K562 (cell line): ENCODE measurements around the gene MAP3K2. TPM values are rescaled to one million over a fixed set of nuclear protein-coding genes. Genes with fewer than 3 reads are reported as not detected.
A peak's percentile ranks its signal among the peaks of the same experiment; 100 is the strongest.

Experiments used
- BDP1 ChIP-seq: IDR thresholded peaks from 3 replicates; pipeline ENCODE4 v1.6.1; 2011; ENCODE audit not compliant: insufficient read length, insufficient read depth
- BRCA1 ChIP-seq, 2 experiments: fragments of 450-650 bp in 1 of 2; sonication (generic) in 1 of 2; formaldehyde crosslinking in 1 of 2; IDR thresholded peaks; 2 replicates each; pipeline versions ENCODE4 v1.5.0 to v1.6.1; 2017 to 2020; ENCODE audit warnings: mild to moderate bottlenecking in 1 of 2, missing genetic modification reagents in 1 of 2
- CBX8 ChIP-seq: fragments of 200-600 bp; sonication (generic); IDR thresholded peaks from 2 replicates; pipeline ENCODE4 v1.6.1; 2012; ENCODE audit warnings: borderline replicate concordance, mixed run types, low read depth, mild to moderate bottlenecking, moderate library complexity, mixed read lengths, low read length, control low read depth, inconsistent platforms; ENCODE audit not compliant: poor library complexity, severe bottlenecking; ENCODE audit errors: extremely low read depth
- E2F6 ChIP-seq, 2 experiments: IDR thresholded peaks; 2 replicates each; pipeline ENCODE4 v1.6.1; 2011; ENCODE audit warnings: borderline replicate concordance in 1 of 2, control low read depth in 1 of 2, low read depth in 1 of 2, low read length in 1 of 2, mild to moderate bottlenecking in 1 of 2, mixed read lengths in 1 of 2, moderate library complexity in 1 of 2; ENCODE audit not compliant: insufficient read depth in 1 of 2, insufficient read length in 1 of 2, poor library complexity in 1 of 2, severe bottlenecking in 1 of 2; ENCODE audit errors: extremely low read depth in 1 of 2
- HNRNPUL1 ChIP-seq: fragments of 200-400 bp; formaldehyde crosslinking; IDR thresholded peaks from 2 replicates; pipeline ENCODE4 v1.6.1; 2017; ENCODE audit warnings: low read length
- MCM7 ChIP-seq, 2 experiments: fragments of 450-650 bp; IDR thresholded peaks; 2 replicates each; pipeline ENCODE4 v1.6.1; 2016 to 2018
- NCOA1 ChIP-seq: fragments of 450-650 bp; IDR thresholded peaks from 2 replicates; pipeline ENCODE4 v1.6.1; 2016; ENCODE audit warnings: low read depth
- SIRT6 ChIP-seq: IDR thresholded peaks from one replicate; pipeline ENCODE4 v1.6.1; 2012; ENCODE audit warnings: low read depth, mild to moderate bottlenecking, control low read depth, inconsistent platforms, low read length, moderate library complexity
- SP1 ChIP-seq: sonication (generic); formaldehyde crosslinking; IDR thresholded peaks from 2 replicates; pipeline ENCODE4 v1.8.1; 2022; ENCODE audit warnings: mild to moderate bottlenecking, missing genetic modification reagents
- SRSF3 ChIP-seq: fragments of 200-400 bp; formaldehyde crosslinking; IDR thresholded peaks from 2 replicates; pipeline ENCODE4 v1.6.1; 2016; ENCODE audit warnings: mild to moderate bottlenecking, low read length, moderate library complexity; ENCODE audit not compliant: insufficient read depth
- TCF7 ChIP-seq: sonication (generic); IDR thresholded peaks from 2 replicates; pipeline ENCODE4 v1.6.1; 2016; ENCODE audit warnings: antibody characterized with exemption, borderline replicate concordance
- TEAD2 ChIP-seq: fragments of 450-650 bp; IDR thresholded peaks from 2 replicates; pipeline ENCODE4 v1.6.1; 2016; ENCODE audit warnings: missing genetic modification characterization, control low read depth, missing compliant biosample characterization
- ZMIZ1 ChIP-seq, 2 experiments: fragments of 150-350 bp in 1 of 2; IDR thresholded peaks; 2 replicates each; pipeline ENCODE4 v1.6.1; 2012 to 2016; ENCODE audit warnings: low read depth in 2 of 2, low read length in 2 of 2, mild to moderate bottlenecking in 1 of 2, moderate library complexity in 1 of 2
- ZNF146 ChIP-seq: IDR thresholded peaks from one replicate; pipeline ENCODE4 v1.6.1; 2018; ENCODE audit warnings: missing compliant biosample characterization; ENCODE audit not compliant: unreplicated experiment
- polyA plus RNA-seq, 8 experiments: library from polyadenylated mRNA; depleted of rRNA in 4 of 8; stranded (reverse) in 5 of 8; unstranded in 3 of 8; fragments of >200 nt; fragmentation: Nextera tagmentation in 2 of 8; fragmentation: Illumina TruSeq in 1 of 8; extraction: Ambion mirVana in 2 of 8; extraction: Trizol in 1 of 8; gene quantifications; 2 replicates each; pipeline versions ENCODE4 v1.2.1 to v1.2.3, GENCODE V29; 2011 to 2014; ENCODE audit warnings: inconsistent platforms in 1 of 8, missing spikeins in 1 of 8
- total RNA-seq, 7 experiments: library from RNA; depleted of rRNA in 6 of 7; stranded (reverse); fragments of >200 nt in 6 of 7; fragmentation: Illumina TruSeq in 2 of 7; extraction: Trizol in 2 of 7; gene quantifications; 2 replicates each; pipeline versions ENCODE4 v1.2.1 to v1.2.3, GENCODE V29; 2011 to 2021; ENCODE audit warnings: low replicate concordance in 1 of 7
- TF ChIP-seq, protein P1 (sequence below): fragments of 200-800 bp; sonication (Bioruptor generic); IDR thresholded peaks from 2 replicates; pipeline ENCODE4 v1.6.1; 2016; ENCODE audit warnings: missing genetic modification characterization, missing compliant biosample characterization

The MAP3K2 gene
- total and polyA plus RNA-seq, 9 of the 15 experiments (the other 6 are each of a cell fraction or from before 2014, with no cell fraction given): 1.2 to 14.2 (median 5.7) TPM

DNA sequence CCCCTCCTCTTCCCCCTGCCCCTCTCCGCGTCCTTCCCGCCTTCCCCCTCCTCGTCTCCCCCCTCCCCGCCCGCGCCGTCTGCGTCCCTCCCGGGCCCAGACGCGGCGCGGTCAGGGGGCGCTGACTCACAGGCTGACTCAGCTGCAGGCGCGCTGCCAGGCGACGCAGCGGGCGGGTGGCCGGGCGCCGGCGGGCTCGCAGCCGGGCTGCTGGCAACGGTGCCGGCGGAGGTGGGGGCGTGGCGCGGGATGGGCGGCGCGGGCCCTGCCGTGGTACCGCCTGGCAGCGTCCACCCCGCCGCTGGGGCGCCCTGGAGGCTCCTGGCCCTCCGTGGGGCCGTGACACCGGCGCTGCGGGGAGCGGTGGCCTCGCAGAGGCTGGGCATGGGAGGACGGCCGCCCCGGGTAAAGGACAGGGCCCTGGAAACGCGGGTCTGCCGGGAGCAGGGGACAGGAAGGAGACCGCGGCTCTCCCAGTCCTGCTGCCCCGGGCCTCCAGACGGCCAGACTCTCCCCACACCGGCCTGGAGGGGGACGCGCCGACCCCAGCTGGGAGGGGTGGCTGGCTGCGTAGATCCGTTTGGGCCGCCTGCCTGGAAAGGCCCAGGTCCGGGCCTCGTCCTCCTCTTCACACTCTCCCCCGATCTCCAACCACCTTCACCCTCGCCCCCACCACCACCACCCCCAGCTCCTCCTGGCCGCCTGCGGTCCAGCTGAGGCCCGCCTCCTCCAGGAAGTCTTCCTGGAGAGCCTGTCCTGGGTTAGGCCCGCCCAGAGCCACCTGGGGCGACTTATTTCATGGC, 20.4 kb upstream of the MAP3K2 start (continued):
- 0 out of 4 replicates have a peak, but pooled peaks of 1 of the 2 experiments have one; percentile 26 for TF ChIP-seq ZMIZ1 (IDR thresholded peaks at IDR 0.05; ENCODE audit: low read depth in 2 of 2, low read length in 2 of 2)
- TF ChIP-seq MCM7 (IDR thresholded peaks at IDR 0.05): no peak
- no peak for TF ChIP-seq ZNF146 (CRISPR knock-in tag)
- TF ChIP-seq SP1: no peak
- no peak for TF ChIP-seq CBX8
- no peak for TF ChIP-seq BDP1
- TF ChIP-seq SIRT6: no peak
- no peak for TF ChIP-seq BRCA1 (IDR thresholded peaks at IDR 0.05)
- TF ChIP-seq BRCA1 (CRISPR knock-in tag; IDR thresholded peaks at IDR 0.05): no peak
- TF ChIP-seq TCF7: no peak
- TF ChIP-seq SRSF3: no peak
- TF ChIP-seq, protein P1, sequence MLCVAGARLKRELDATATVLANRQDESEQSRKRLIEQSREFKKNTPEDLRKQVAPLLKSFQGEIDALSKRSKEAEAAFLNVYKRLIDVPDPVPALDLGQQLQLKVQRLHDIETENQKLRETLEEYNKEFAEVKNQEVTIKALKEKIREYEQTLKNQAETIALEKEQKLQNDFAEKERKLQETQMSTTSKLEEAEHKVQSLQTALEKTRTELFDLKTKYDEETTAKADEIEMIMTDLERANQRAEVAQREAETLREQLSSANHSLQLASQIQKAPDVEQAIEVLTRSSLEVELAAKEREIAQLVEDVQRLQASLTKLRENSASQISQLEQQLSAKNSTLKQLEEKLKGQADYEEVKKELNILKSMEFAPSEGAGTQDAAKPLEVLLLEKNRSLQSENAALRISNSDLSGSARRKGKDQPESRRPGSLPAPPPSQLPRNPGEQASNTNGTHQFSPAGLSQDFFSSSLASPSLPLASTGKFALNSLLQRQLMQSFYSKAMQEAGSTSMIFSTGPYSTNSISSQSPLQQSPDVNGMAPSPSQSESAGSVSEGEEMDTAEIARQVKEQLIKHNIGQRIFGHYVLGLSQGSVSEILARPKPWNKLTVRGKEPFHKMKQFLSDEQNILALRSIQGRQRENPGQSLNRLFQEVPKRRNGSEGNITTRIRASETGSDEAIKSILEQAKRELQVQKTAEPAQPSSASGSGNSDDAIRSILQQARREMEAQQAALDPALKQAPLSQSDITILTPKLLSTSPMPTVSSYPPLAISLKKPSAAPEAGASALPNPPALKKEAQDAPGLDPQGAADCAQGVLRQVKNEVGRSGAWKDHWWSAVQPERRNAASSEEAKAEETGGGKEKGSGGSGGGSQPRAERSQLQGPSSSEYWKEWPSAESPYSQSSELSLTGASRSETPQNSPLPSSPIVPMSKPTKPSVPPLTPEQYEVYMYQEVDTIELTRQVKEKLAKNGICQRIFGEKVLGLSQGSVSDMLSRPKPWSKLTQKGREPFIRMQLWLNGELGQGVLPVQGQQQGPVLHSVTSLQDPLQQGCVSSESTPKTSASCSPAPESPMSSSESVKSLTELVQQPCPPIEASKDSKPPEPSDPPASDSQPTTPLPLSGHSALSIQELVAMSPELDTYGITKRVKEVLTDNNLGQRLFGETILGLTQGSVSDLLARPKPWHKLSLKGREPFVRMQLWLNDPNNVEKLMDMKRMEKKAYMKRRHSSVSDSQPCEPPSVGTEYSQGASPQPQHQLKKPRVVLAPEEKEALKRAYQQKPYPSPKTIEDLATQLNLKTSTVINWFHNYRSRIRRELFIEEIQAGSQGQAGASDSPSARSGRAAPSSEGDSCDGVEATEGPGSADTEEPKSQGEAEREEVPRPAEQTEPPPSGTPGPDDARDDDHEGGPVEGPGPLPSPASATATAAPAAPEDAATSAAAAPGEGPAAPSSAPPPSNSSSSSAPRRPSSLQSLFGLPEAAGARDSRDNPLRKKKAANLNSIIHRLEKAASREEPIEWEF (CRISPR knock-in tag): 0 out of 2 replicates have a peak, but pooled peaks have one; percentile 57
- TF ChIP-seq HNRNPUL1: no peak
- no peak for TF ChIP-seq TEAD2 (tag)
- no peak for TF ChIP-seq NCOA1
- TF ChIP-seq E2F6 (IDR thresholded peaks at IDR 0.05; ENCODE audit: borderline replicate concordance in 1 of 2, extremely low read depth in 1 of 2, insufficient read depth in 1 of 2, insufficient read length in 1 of 2, low read depth in 1 of 2, low read length in 1 of 2, poor library complexity in 1 of 2, severe bottlenecking in 1 of 2): peak; percentile 41 to 84
